Fibroblast of lung (primary cell): ENCODE measurements around the gene RCBTB2. TPM values are rescaled to one million over a fixed set of nuclear protein-coding genes. Genes with fewer than 3 reads are reported as not detected.
A peak's percentile ranks its signal among the peaks of the same experiment; 100 is the strongest.

Source experiments
- DNase-seq, 2 donors: peaks; one replicate each; pipeline versions ENCODE4 v3.0.0 to v3.0.0-alpha.2; 2010; ENCODE audit warnings: low read depth in 2 of 2
- H2AFZ ChIP-seq: 2 replicates; pipeline ENCODE4 v1.5.1; 2012; ENCODE audit warnings: low read length, control low read depth, inconsistent platforms
- H3K27ac ChIP-seq: 2 replicates; pipeline ENCODE4 v1.5.1; 2011; ENCODE audit warnings: low read length, control low read depth; ENCODE audit not compliant: insufficient read depth
- H3K27me3 ChIP-seq: 2 replicates; pipeline ENCODE4 v1.5.1; 2011; ENCODE audit warnings: mild to moderate bottlenecking, low read length; ENCODE audit not compliant: control insufficient read depth, insufficient read depth
- H3K36me3 ChIP-seq: 2 replicates; pipeline ENCODE4 v1.5.1; 2011; ENCODE audit warnings: low read length; ENCODE audit not compliant: control insufficient read depth, insufficient read depth
- H3K4me1 ChIP-seq: 2 replicates; pipeline ENCODE4 v1.5.1; 2011; ENCODE audit warnings: low read length; ENCODE audit not compliant: control insufficient read depth, insufficient read depth; ENCODE audit errors: extremely low read depth
- H3K4me2 ChIP-seq: 2 replicates; pipeline ENCODE4 v1.5.1; 2011; ENCODE audit warnings: low read length, control low read depth; ENCODE audit not compliant: insufficient read depth; ENCODE audit errors: extremely low read depth
- H3K4me3 ChIP-seq, 4 experiments: fragments of 200-600 bp in 1 of 4; sonication (generic) in 1 of 4; replicated peaks in 1 of 4; 2 replicates each; pipeline ENCODE4 v1.5.1; 2011 to 2016; ENCODE audit warnings: low read length in 4 of 4, low read depth in 3 of 4, mild to moderate bottlenecking in 3 of 4, control low read depth in 2 of 4, inconsistent platforms in 1 of 4, mixed read lengths in 1 of 4; ENCODE audit not compliant: insufficient read depth in 1 of 4; ENCODE audit errors: control extremely low read depth in 1 of 4
- H3K79me2 ChIP-seq: 2 replicates; pipeline ENCODE4 v1.5.1; 2012; ENCODE audit warnings: mild to moderate bottlenecking, low read length, inconsistent platforms; ENCODE audit not compliant: control insufficient read depth, insufficient read depth
- H3K9ac ChIP-seq: 2 replicates; pipeline ENCODE4 v1.5.1; 2011; ENCODE audit warnings: mild to moderate bottlenecking, low read length, control low read depth; ENCODE audit not compliant: insufficient read depth
- H3K9me3 ChIP-seq: 2 replicates; pipeline ENCODE4 v1.5.1; 2012; ENCODE audit warnings: low read depth, low read length; ENCODE audit not compliant: control insufficient read depth, insufficient read depth
- H4K20me1 ChIP-seq: 2 replicates; pipeline ENCODE4 v1.5.1; 2011; ENCODE audit warnings: low read length; ENCODE audit not compliant: control insufficient read depth, insufficient read depth; ENCODE audit errors: extremely low read depth
- EZH2 ChIP-seq: IDR thresholded peaks from 2 replicates; pipeline ENCODE4 v1.5.1; 2012; ENCODE audit warnings: low read length, control low read depth, mild to moderate bottlenecking; ENCODE audit errors: missing control alignments
- polyA plus RNA-seq, 2 donors: library from polyadenylated mRNA; depleted of rRNA in 1 of 2; stranded (reverse) in 1 of 2; unstranded in 1 of 2; fragments of >200 nt; gene quantifications; 2 replicates each; pipeline ENCODE4 v1.2.1, GENCODE V29; 2011 to 2012; ENCODE audit warnings: missing spikeins in 1 of 2
- total RNA-seq: library from RNA; depleted of rRNA; stranded (reverse); fragments of >200 nt; gene quantifications from 2 replicates; pipeline ENCODE4 v1.2.1, GENCODE V29; 2014
- TF ChIP-seq, protein P1 (sequence below), 2 donors: IDR thresholded peaks in 1 of 2; conservative IDR thresholded peaks in 1 of 2; 1 replicate in 1 of 2; 2 replicates in 1 of 2; pipeline ENCODE4 v1.5.1; 2011 to 2012; ENCODE audit warnings: low read length in 2 of 2, control low read depth in 1 of 2, inconsistent platforms in 1 of 2, low read depth in 1 of 2, mild to moderate bottlenecking in 1 of 2

RCBTB2 gene
- total and polyA plus RNA-seq, 2 donors (not counting 1 experiment from before 2014, with no cell fraction given): 8.4 to 9.6 TPM

DNA sequence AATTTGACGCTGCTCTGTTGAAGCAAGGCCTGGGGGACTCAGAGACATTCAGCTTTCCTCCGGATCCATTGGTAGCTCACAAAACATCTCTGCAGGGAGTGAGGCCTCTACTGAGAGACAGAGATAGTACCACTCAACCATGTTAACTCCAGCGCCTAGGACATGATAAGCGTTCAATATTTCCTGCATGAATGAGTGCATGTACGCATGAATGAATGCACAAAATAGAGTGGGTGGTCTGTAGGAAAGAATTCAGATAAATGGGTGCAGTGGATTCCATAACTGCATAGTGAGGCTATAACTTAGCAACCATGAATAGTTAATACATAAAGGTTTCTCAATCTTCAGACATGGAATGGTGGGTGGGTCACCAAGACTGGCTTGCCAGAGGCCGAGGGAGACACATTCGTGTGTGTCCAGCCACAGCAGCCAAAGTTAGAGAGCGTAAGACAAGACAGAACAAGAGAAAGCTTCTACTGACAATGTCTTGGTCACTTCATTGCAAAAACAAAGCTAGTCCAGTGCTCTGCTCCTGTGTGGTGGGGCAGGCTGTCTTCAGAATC lies 36.3 kb upstream of the RCBTB2 start:
- DNase-seq: no peak

DNA sequence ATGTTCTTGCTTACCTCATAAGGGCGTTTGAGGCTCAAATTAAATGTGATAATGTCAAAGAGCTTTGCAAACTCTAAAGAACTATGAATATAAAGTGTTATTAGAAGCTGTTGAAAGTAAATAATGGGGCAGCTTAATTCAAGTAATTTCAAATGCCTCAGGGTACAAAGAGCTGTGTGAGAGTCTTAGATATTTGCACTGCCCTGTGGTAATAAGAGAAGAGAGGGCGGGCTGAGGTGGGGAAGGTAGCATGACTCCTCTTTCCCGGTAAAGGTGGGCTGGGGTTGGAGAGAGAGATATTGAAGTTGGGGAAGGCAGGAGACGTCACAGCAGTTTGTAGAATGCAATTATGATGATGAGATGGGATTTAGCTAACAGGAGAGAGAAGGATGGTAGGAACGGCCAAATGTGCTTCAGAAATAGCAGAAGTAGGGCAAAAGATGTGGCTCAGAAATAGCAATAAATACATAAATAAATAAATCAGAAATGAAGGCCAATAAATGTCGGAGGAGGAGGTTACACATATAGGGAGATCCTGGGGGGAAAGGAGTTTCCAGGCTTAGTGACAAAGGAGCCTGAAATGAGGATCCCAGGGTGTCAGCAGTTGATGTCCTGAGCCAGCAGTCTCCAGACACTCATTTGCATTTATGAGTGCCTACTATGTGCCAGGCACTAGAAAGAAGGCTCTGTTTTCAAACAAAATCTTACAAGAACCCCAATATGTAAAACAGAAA lies 35.7 kb upstream of the RCBTB2 start:
- DNase-seq: no peak
- TF ChIP-seq, protein P1, sequence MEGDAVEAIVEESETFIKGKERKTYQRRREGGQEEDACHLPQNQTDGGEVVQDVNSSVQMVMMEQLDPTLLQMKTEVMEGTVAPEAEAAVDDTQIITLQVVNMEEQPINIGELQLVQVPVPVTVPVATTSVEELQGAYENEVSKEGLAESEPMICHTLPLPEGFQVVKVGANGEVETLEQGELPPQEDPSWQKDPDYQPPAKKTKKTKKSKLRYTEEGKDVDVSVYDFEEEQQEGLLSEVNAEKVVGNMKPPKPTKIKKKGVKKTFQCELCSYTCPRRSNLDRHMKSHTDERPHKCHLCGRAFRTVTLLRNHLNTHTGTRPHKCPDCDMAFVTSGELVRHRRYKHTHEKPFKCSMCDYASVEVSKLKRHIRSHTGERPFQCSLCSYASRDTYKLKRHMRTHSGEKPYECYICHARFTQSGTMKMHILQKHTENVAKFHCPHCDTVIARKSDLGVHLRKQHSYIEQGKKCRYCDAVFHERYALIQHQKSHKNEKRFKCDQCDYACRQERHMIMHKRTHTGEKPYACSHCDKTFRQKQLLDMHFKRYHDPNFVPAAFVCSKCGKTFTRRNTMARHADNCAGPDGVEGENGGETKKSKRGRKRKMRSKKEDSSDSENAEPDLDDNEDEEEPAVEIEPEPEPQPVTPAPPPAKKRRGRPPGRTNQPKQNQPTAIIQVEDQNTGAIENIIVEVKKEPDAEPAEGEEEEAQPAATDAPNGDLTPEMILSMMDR (conservative IDR thresholded peaks at IDR 0.05 in 1 of 2, IDR thresholded peaks at IDR 0.05 in 1 of 2; ENCODE audit: low read depth in 1 of 2, low read length in 2 of 2): no peak
- TF ChIP-seq EZH2: no peak
- Histone ChIP-seq H3K4me2 (peak overlapping the region; percentile 48), H3K79me2 (no peaks in the 10 kb centered on the region), H3K27ac (no peak overlapping the region), H3K9ac (no peak overlapping the region), H3K4me1 (peaks cover 3% of the 10 kb centered on the region), H3K36me3 (no peaks in the 10 kb centered on the region), H3K9me3 (no peaks in the 10 kb centered on the region), H3K27me3 (no peaks in the 10 kb centered on the region), H3K4me3 (no peak overlapping the region), H2AFZ (no peak overlapping the region), H4K20me1 (no peaks in the 10 kb centered on the region)

More for the DNA sequence above, 36.3 kb upstream of the RCBTB2 start:
- Histone ChIP-seq H3K9me3 (no peaks in the 10 kb centered on the region), H3K4me2 (no peak overlapping the region), H3K9ac (no peak overlapping the region), H3K27ac (no peak overlapping the region), H3K4me1 (peaks cover 3% of the 10 kb centered on the region), H2AFZ (no peak overlapping the region), H3K4me3 (no peak overlapping the region), H4K20me1 (no peaks in the 10 kb centered on the region), H3K27me3 (no peaks in the 10 kb centered on the region), H3K79me2 (no peaks in the 10 kb centered on the region), H3K36me3 (no peaks in the 10 kb centered on the region)
- TF ChIP-seq EZH2: no peak
- TF ChIP-seq, protein P1 (conservative IDR thresholded peaks at IDR 0.05 in 1 of 2, IDR thresholded peaks at IDR 0.05 in 1 of 2; ENCODE audit: low read depth in 1 of 2, low read length in 2 of 2): no peak

DNA sequence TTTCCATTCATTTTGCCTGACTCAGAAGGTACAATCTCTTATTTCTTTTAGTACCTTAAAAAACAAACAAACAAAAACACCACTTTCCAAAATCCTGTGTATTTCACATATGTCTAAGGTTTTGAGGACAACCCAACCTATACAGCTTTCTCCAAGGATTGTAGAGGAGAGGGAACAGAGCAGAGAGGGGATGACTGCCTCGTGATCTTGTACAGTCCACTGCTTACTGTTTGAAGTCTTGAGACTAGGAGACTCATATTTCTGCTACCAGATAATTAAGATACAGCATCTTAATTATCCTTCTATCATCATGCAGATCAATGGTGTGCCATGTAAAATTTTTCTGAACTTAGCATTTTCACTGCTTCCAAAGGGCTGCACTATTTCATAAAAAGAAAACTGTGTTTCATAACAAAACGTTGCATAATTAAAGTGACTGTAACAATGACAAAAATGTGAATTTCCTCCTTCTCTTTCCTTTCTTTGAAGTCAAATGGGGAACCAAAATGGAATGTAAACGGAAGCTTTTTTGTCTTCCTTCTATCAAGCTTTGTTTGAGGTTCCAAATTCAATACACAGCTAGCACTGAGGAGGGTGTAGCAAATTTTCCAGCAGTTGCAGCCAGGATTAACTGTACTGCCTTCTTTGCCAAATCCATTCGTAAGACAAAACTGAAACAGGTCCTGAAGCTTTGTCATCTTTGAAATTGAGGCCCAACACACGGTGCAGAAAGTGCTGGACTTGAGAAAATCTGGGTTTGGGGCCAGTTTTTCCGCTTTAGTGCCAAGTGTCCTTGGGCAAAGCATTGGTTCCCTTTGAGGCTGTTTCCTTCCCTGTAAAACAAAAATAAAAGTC lies 34.9 kb upstream of the RCBTB2 start:
- no peaks in the 10 kb centered on the region for H3K9me3 ChIP-seq
- no peaks in the 10 kb centered on the region for H3K79me2 ChIP-seq
- H3K4me2 ChIP-seq: peak overlapping the region; percentile 48
- H3K36me3 ChIP-seq: no peaks in the 10 kb centered on the region
- TF ChIP-seq, protein P1 (conservative IDR thresholded peaks at IDR 0.05 in 1 of 2, IDR thresholded peaks at IDR 0.05 in 1 of 2; ENCODE audit: low read depth in 1 of 2, low read length in 2 of 2): no peak
- TF ChIP-seq EZH2: no peak
- peak overlapping the region; percentile 60 for H2AFZ ChIP-seq
- no peaks in the 10 kb centered on the region for H4K20me1 ChIP-seq
- H3K27ac ChIP-seq: no peak overlapping the region
- peak in 1 of 2 donors; percentile 33 for DNase-seq
- H3K4me1 ChIP-seq: peaks cover 3% of the 10 kb centered on the region
- no peak overlapping the region for H3K9ac ChIP-seq
- no peak overlapping the region for H3K4me3 ChIP-seq
- H3K27me3 ChIP-seq: no peaks in the 10 kb centered on the region
